Endodermal cell (in vitro differentiated cells): ENCODE results near the gene STK25. TPM values are rescaled to one million over a fixed set of nuclear protein-coding genes. Genes with fewer than 3 reads are reported as not detected.

Experiments used
- DNase-seq: peaks from one replicate; pipeline ENCODE4 v3.0.0-alpha.2; 2017
- H3K27ac ChIP-seq: 2 replicates; pipeline ENCODE4 v1.5.1; 2013; ENCODE audit warnings: mild to moderate bottlenecking, low read depth, low read length, moderate library complexity
- H3K27me3 ChIP-seq: 2 replicates; pipeline ENCODE4 v1.6.1; 2013; ENCODE audit warnings: mild to moderate bottlenecking, low read length, moderate library complexity; ENCODE audit not compliant: insufficient read depth, control insufficient read depth, poor library complexity, severe bottlenecking
- H3K36me3 ChIP-seq: 2 replicates; pipeline ENCODE4 v1.7.0; 2013; ENCODE audit warnings: mild to moderate bottlenecking, low read length, moderate library complexity; ENCODE audit not compliant: control insufficient read depth, insufficient read depth
- H3K4me1 ChIP-seq: one replicate; pipeline ENCODE4 v1.7.0; 2013; ENCODE audit warnings: low read length; ENCODE audit not compliant: control insufficient read depth, insufficient read depth
- H3K4me3 ChIP-seq: 2 replicates; pipeline ENCODE4 v1.5.1; 2013; ENCODE audit warnings: mild to moderate bottlenecking, low read length, moderate library complexity
- H3K9ac ChIP-seq: 2 replicates; pipeline ENCODE4 v1.6.1; 2013; ENCODE audit warnings: mild to moderate bottlenecking, low read length, moderate library complexity; ENCODE audit not compliant: poor library complexity, severe bottlenecking; ENCODE audit errors: extremely low read depth
- H3K9me3 ChIP-seq: 2 replicates; pipeline ENCODE4 v1.6.1; 2013; ENCODE audit warnings: mild to moderate bottlenecking, low read length, moderate library complexity; ENCODE audit not compliant: control insufficient read depth
- H3K27ac Mint-ChIP-seq: 2 replicates; pipeline ENCODE4 v1.8.0; 2020; ENCODE audit warnings: mixed read lengths
- H3K27me3 Mint-ChIP-seq: 2 replicates; pipeline ENCODE4 v1.8.0; 2021; ENCODE audit warnings: mild to moderate bottlenecking, mixed read lengths; ENCODE audit not compliant: insufficient read depth
- H3K36me3 Mint-ChIP-seq: 2 replicates; pipeline ENCODE4 v1.8.0; 2020; ENCODE audit warnings: low read depth, mixed read lengths
- H3K4me1 Mint-ChIP-seq: 2 replicates; pipeline ENCODE4 v1.8.0; 2020; ENCODE audit warnings: mixed read lengths
- H3K4me3 Mint-ChIP-seq: 2 replicates; pipeline ENCODE4 v1.8.0; 2020; ENCODE audit warnings: mild to moderate bottlenecking, moderate library complexity, mixed read lengths
- H3K9me3 Mint-ChIP-seq: 2 replicates; pipeline ENCODE4 v1.8.0; 2020; ENCODE audit warnings: mild to moderate bottlenecking, mixed read lengths
- CTCF ChIP-seq: fragments of 200-600 bp; sonication (generic); conservative IDR thresholded peaks from 2 replicates; pipeline ENCODE4 v1.5.0; 2021; ENCODE audit warnings: antibody characterized with exemption, mild to moderate bottlenecking
- WGBS, 2 experiments: methylation state at CpG; one replicate each; pipeline versions ENCODE4 v1.1.5 to v1.1.7; 2013; ENCODE audit warnings: missing lambda C conversion rate in 2 of 2, mixed read lengths in 1 of 2; ENCODE audit not compliant: insufficient coverage in 1 of 2, insufficient read length in 1 of 2; 5-methylcytosine and 5-hydroxymethylcytosine counted together
- total RNA-seq, 2 donors: library from RNA; stranded (reverse); fragmentation: NEBNext Ultra II Directional in 1 of 2; extraction: Animal tissue kit (Norgen Biotek cat#: 25700) in 1 of 2; gene quantifications; 2 replicates in 1 of 2; 3 replicates in 1 of 2; pipeline ENCODE4 v1.2.1, GENCODE V29; 2021

The STK25 gene
- total RNA-seq, 2 donors from 2014 or later, result 226 to 252 TPM

- 87 to 95% methylated on average over 4 to 13 of the region's 13 CpGs for WGBS, 2 experiments
- Histone ChIP-seq H3K36me3 (no peaks in the 10 kb centered on the region), H3K27me3 (peaks cover 10% of the 10 kb centered on the region), H3K9ac (no peak overlapping the region), H3K27ac (no peak overlapping the region), H3K4me1 (no peaks in the 10 kb centered on the region), H3K9me3 (no peaks in the 10 kb centered on the region), H3K4me3 (no peak overlapping the region)
- Mint-ChIP-seq H3K27me3 (peaks cover 22% of the 10 kb centered on the region), H3K4me1 (peaks cover 3% of the 10 kb centered on the region), H3K36me3 (no peaks in the 10 kb centered on the region), H3K9me3 (no peaks in the 10 kb centered on the region), H3K27ac (no peak overlapping the region), H3K4me3 (no peak overlapping the region)
- DNase-seq, result no peak
- no peak for TF ChIP-seq CTCF
Measured at GRCh38 chr2:241535871-241536655, 27.7 kb upstream of the STK25 start.

- Mint-ChIP-seq H3K36me3 (no peaks in the 10 kb centered on the region), H3K27ac (no peak overlapping the region), H3K4me3 (no peak overlapping the region), H3K27me3 (peaks cover 19% of the 10 kb centered on the region), H3K4me1 (no peaks in the 10 kb centered on the region), H3K9me3 (no peaks in the 10 kb centered on the region)
- Histone ChIP-seq H3K4me3 (no peak overlapping the region), H3K4me1 (no peaks in the 10 kb centered on the region), H3K9me3 (no peaks in the 10 kb centered on the region), H3K36me3 (no peaks in the 10 kb centered on the region), H3K27me3 (peaks cover 4% of the 10 kb centered on the region), H3K27ac (no peak overlapping the region), H3K9ac (no peak overlapping the region)
- no peak for TF ChIP-seq CTCF
- 88 to 89% methylated on average over 14 to 17 of the region's 17 CpGs for WGBS, 2 experiments
- no peak for DNase-seq
Measured at GRCh38 chr2:241534701-241535375, 26.5 kb upstream of the STK25 start.

- Histone ChIP-seq H3K27ac (no peak overlapping the region), H3K4me3 (no peak overlapping the region), H3K4me1 (no peaks in the 10 kb centered on the region), H3K36me3 (no peaks in the 10 kb centered on the region), H3K9me3 (no peaks in the 10 kb centered on the region), H3K9ac (no peak overlapping the region), H3K27me3 (peaks cover 4% of the 10 kb centered on the region)
- TF ChIP-seq CTCF, result no peak
- no peaks in the 10 kb centered on the region for H3K36me3 Mint-ChIP-seq
- peaks cover 13% of the 10 kb centered on the region for H3K27me3 Mint-ChIP-seq
- H3K9me3 Mint-ChIP-seq, result no peaks in the 10 kb centered on the region
- peak overlapping the region; percentile 48 for H3K27ac Mint-ChIP-seq
- no peak overlapping the region for H3K4me3 Mint-ChIP-seq
- DNase-seq, result no peak
- H3K4me1 Mint-ChIP-seq, result no peaks in the 10 kb centered on the region
- WGBS, 2 experiments, result 86 to 96% methylated on average over 6 to 7 of the region's 7 CpGs
Measured at GRCh38 chr2:241534293-241534692, 25.9 kb upstream of the STK25 start.
